WERI-Rb-1 (cell line): ENCODE results near the gene TTC22.

Experiments
- DNase-seq: peaks from one replicate; pipeline ENCODE4 v3.0.0-alpha.2; 2020
- H3K27ac ChIP-seq: fragments of 250-450 bp; sonication (Bioruptor Pico); 2 replicates; pipeline ENCODE4 v1.5.1; 2020; ENCODE audit warnings: mild to moderate bottlenecking, moderate library complexity
- H3K27me3 ChIP-seq: fragments of 250-450 bp; sonication (Bioruptor Pico); 2 replicates; pipeline ENCODE4 v1.5.1; 2021; ENCODE audit warnings: mild to moderate bottlenecking, low read depth, moderate library complexity; ENCODE audit not compliant: insufficient read depth, severe bottlenecking
- H3K36me3 ChIP-seq: fragments of 250-450 bp; sonication (Bioruptor Pico); 2 replicates; pipeline ENCODE4 v1.5.1; 2020; ENCODE audit warnings: mild to moderate bottlenecking, moderate library complexity
- H3K4me3 ChIP-seq: 2 replicates; pipeline ENCODE4 v1.5.1; 2011; ENCODE audit warnings: low read depth, mild to moderate bottlenecking, control low read depth, low read length
- H3K9me3 ChIP-seq: fragments of 250-450 bp; sonication (Bioruptor Pico); 2 replicates; pipeline ENCODE4 v1.5.1; 2021; ENCODE audit warnings: mild to moderate bottlenecking, moderate library complexity; ENCODE audit not compliant: severe bottlenecking
- TF ChIP-seq, protein P1 (sequence below): IDR thresholded peaks from 2 replicates; pipeline ENCODE4 v1.5.1; 2011; ENCODE audit warnings: low read depth, mild to moderate bottlenecking, control low read depth, inconsistent platforms, low read length

The TTC22 gene

DNA sequence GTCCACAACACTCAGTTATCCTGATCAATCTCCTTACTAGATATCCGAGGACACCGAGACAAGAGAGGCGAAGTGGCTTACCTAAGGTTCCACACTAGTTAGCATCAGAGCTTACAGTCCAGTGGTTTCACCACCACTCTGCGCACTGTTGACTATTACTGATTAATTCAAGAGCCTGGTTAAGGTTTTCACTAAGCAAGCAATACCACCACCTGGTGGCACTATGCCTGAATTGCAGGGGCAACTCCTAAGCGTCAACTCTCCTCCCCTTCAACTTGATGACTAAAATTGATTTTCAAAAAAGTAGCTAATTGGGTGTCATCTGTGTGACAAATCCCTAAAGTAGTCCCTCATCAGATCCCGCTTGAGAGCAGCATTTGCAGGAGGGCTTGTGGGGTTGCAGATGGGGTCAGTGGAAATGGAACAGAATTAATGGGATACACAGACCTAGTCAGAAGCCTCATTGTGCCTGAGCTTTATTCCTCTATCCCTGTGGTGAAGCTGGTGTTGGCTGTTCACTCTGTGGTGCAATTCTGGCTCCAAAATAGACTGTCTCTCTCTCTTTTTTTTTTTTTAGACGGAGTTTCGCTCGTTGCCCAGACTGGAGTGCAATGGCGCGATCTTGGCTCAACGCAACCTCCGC is 9.1 kb downstream of the TTC22 start:
- TF ChIP-seq, protein P1, sequence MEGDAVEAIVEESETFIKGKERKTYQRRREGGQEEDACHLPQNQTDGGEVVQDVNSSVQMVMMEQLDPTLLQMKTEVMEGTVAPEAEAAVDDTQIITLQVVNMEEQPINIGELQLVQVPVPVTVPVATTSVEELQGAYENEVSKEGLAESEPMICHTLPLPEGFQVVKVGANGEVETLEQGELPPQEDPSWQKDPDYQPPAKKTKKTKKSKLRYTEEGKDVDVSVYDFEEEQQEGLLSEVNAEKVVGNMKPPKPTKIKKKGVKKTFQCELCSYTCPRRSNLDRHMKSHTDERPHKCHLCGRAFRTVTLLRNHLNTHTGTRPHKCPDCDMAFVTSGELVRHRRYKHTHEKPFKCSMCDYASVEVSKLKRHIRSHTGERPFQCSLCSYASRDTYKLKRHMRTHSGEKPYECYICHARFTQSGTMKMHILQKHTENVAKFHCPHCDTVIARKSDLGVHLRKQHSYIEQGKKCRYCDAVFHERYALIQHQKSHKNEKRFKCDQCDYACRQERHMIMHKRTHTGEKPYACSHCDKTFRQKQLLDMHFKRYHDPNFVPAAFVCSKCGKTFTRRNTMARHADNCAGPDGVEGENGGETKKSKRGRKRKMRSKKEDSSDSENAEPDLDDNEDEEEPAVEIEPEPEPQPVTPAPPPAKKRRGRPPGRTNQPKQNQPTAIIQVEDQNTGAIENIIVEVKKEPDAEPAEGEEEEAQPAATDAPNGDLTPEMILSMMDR, result peak; percentile 86
- H3K4me3 ChIP-seq, result no peak overlapping the region
- no peak overlapping the region for H3K27ac ChIP-seq
- no peaks in the 10 kb centered on the region for H3K9me3 ChIP-seq
- H3K27me3 ChIP-seq, result no peaks in the 10 kb centered on the region
- peak; percentile 75 for DNase-seq
- no peaks in the 10 kb centered on the region for H3K36me3 ChIP-seq

DNA sequence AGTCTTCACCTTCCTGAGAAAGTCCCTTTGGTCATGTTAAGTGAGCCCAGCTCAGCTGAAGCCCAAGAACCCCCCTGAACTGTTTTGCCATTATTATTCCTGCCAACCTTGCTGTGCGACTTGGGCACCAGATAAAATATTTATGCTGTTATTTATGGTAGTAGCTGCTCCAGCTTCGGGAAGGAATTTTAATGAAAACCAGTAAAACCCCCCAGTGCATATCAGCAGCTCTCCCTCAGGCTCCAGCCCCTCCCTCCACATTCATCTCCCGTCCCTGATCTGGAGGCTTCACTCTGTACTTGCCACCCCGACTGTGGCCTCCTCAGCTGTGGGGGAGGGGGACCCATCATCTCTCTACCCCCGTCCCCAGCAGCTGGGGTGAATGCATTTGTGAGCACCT is 12.7 kb downstream of the TTC22 start:
- TF ChIP-seq, protein P1, result no peak
- Histone ChIP-seq H3K4me3 (no peak overlapping the region), H3K27me3 (no peaks in the 10 kb centered on the region)

DNA sequence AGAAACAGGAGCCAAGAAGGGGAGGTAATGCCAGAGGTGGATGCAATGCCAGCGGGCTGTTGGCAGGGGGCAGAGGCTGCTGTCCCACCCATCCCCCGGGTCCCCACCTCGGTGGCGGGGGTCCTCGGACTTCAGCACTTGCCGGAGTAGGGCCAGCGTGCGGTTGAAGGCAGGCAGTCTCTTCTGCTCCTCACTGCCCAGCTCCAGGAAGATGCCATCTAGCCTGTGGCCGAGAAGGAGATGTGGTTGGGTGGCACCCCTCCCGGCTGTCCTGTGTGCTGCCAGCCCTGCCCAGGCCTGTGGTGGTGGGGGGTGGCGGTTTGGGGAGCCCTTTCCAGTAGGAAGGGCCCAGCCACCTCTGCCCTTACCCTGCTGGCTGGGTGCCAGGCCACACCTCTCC is 13.5 kb downstream of the TTC22 start:
- Histone ChIP-seq H3K36me3 (no peaks in the 10 kb centered on the region), H3K27me3 (no peaks in the 10 kb centered on the region), H3K9me3 (no peaks in the 10 kb centered on the region), H3K27ac (no peak overlapping the region), H3K4me3 (no peak overlapping the region)
- TF ChIP-seq, protein P1, result no peak
- no peak for DNase-seq

More for the DNA sequence above, 12.7 kb downstream of the TTC22 start:
- H3K36me3 ChIP-seq, result no peaks in the 10 kb centered on the region
- H3K9me3 ChIP-seq, result no peaks in the 10 kb centered on the region
- no peak overlapping the region for H3K27ac ChIP-seq
- DNase-seq, result no peak

DNA sequence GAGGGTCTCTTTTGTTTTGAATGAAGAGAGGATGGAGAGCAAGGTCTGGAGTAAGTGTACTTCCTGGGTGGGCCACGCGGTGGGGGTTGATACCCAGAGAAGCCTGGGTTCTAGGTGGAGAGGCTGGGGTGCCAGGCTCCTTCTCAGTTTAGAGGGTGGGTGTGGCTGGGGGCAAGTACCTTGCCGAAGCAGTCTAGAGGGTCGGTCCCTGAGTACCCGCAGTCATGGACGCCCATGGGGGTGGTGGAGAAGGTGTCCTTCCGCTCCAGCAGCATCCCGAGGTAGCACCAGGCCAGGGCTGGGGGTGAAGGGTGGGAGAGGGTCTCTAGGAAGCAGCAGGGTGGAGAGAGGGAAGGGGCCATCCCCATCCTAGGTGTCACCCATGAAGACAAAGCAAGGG is 14.3 kb downstream of the TTC22 start:
- DNase-seq, result no peak
- Histone ChIP-seq H3K27me3 (no peaks in the 10 kb centered on the region), H3K4me3 (no peak overlapping the region), H3K9me3 (no peaks in the 10 kb centered on the region), H3K36me3 (no peaks in the 10 kb centered on the region), H3K27ac (no peak overlapping the region)
- TF ChIP-seq, protein P1, result no peak

DNA sequence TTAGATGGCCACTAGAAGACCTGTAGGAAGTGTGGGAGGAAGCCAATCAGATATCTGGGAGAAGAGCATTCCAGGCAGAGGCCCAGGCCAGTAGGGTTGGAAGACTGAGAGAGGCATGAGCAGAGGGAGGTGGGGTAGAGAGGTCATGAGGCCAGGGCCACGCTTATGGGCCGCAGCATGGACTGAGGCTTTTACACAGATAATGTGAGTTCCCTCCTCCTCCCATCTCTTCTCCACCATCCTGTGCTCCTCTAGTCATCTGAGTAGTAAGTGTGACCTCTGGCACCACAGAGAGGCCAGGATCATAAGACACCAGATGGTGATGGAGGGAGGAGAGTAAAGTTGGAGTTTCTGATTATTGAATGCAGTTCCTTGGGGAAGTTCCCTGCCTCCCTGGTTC is 17.1 kb downstream of the TTC22 start:
- Histone ChIP-seq H3K4me3 (no peak overlapping the region), H3K27me3 (no peaks in the 10 kb centered on the region), H3K27ac (no peak overlapping the region), H3K36me3 (no peaks in the 10 kb centered on the region), H3K9me3 (no peaks in the 10 kb centered on the region)
- TF ChIP-seq, protein P1, result no peak
- no peak for DNase-seq

DNA sequence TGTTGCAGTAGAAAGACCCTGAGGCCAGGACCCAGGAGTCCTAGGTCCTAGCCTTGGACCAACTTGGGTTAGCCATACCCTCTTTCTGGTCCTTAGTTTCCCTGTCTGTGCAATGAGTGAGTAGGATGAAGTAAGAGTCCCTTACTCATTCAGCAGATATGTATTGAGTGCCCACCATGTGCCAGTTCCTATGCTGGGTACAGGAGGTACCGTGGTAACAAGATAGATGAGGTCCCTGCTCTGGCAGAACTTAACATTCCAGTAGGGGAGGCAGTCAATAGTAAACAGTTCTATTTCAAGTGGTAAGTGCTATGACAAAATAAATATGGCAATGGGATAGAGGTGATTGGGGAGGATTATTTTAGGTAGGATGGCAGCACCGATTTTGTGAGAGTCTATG is 18.5 kb downstream of the TTC22 start:
- Histone ChIP-seq H3K27ac (no peak overlapping the region), H3K9me3 (no peaks in the 10 kb centered on the region), H3K4me3 (no peak overlapping the region), H3K27me3 (no peaks in the 10 kb centered on the region), H3K36me3 (no peaks in the 10 kb centered on the region)
- DNase-seq, result no peak
- TF ChIP-seq, protein P1, result no peak
